ENCODE results near the gene PHF23.
A peak's percentile ranks its signal among the peaks of the same experiment; 100 is the strongest.

Gene PHF23

DNA sequence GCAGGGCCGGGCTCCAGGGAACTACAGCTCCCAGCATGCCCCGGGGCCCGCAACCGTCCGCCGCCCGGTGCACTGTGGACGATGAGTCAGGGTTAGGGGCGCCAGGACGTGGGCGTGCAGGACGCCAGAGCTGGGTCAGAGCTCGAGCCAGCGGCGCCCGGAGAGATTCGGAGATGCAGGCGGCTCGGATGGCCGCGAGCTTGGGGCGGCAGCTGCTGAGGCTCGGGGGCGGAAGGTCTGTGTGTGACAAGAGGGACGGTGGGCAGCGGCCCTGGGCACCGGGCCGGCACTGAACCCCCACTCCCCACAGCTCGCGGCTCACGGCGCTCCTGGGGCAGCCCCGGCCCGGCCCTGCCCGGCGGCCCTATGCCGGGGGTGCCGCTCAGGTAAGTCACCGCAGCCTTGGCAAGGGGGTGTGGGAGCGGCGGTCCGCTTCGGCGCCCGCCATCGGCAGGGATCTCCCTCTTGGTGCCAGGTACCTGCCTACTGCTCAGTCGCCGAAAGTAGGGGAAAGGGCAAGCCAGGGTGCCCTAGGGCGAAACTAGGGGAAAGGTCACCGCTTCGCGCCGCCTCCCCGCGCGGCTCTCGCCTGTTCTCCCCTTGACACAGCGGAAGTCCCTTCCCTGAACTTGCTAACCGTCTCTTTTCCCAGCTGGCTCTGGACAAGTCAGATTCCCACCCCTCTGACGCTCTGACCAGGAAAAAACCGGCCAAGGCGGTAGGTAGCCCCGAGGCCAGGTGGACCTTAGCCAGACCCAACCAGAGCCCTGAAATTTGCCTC, 19.3 kb downstream of the PHF23 start, which contains the start of the genes ACADVL and DLG4:
Gene ACADVL, plus strand, starts transcription at position 127 of the 781 bp plus-strand sequence. Its CDS starts 47 bp downstream, at position 174.
Gene DLG4, minus strand, starts transcription at position 25 of the 781 bp plus-strand sequence.
- peak; percentile 94 for DNase-seq (ENCODE audit: low read depth)

DNA sequence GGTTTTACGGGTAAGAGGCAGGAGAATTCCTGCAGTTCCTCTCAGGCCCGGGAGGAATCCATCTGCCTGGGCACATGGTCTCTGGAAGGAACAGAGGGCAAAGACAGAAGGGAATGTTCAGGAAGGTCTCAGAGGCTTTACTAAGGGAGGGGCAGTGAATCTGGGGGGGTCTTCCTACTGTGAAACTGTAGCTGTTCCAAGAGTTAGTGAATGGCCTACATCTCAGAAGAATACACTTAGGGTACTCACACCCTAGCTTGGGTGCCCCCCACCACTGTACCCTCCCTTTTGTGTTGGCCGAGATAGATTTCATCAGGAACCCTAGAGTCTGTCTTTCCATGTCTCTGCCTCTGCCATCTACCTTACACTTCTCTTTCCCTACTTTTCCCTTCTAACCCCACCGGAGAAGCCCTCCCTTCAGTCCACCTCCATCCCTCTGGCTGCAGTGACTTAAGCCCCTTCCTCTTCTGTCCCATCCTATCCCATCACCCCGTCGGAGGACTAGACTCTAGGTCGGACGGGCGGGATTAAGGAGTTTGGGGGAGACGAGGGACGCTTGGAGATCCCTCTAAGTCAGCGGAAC, 19.9 kb downstream of the PHF23 start:
- no peak for DNase-seq (ENCODE audit: low read depth)

DNA sequence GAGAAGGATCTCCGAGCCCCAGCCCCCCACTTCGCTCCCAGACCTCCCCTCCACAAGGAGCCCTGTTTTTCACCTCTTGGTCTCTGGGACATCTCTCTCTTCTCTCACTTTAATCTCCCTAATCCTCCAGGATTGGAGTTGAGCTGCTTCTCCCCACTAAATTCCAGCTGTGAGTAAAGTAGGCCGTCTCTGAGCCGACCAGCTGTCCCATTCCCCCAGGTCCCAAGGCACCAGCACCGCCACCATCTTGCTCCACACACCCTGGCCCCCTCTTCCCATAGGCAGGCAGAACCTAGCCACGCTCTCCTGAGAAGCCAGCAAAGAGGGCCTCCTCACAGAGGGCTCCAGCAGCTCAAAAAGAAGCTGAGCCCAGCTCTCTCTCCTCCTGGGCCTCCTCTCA, 20.5 kb downstream of the PHF23 start:
- DNase-seq (ENCODE audit: low read depth) = no peak

DNA sequence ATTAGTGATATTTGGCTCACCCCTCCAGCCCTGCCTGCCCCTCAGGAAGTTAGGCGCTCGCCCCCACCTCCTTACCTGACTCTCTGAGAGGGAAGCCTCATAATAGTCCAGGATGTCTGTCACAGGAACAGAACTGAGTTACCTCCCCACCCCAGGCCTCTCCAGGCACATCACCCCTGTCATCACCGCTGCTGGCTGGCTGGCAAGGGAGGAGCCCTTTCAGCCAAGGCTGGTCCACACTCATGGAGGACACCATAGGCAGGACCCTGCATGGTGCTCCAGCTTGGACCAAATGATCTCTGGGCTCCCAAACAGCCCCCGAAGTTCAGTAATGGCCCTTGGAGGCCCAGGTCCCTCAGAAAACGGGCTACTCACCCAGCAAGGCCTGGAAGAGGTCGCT, 21.1 kb downstream of the PHF23 start:
- peak; percentile 20 for DNase-seq (ENCODE audit: low read depth)

DNA sequence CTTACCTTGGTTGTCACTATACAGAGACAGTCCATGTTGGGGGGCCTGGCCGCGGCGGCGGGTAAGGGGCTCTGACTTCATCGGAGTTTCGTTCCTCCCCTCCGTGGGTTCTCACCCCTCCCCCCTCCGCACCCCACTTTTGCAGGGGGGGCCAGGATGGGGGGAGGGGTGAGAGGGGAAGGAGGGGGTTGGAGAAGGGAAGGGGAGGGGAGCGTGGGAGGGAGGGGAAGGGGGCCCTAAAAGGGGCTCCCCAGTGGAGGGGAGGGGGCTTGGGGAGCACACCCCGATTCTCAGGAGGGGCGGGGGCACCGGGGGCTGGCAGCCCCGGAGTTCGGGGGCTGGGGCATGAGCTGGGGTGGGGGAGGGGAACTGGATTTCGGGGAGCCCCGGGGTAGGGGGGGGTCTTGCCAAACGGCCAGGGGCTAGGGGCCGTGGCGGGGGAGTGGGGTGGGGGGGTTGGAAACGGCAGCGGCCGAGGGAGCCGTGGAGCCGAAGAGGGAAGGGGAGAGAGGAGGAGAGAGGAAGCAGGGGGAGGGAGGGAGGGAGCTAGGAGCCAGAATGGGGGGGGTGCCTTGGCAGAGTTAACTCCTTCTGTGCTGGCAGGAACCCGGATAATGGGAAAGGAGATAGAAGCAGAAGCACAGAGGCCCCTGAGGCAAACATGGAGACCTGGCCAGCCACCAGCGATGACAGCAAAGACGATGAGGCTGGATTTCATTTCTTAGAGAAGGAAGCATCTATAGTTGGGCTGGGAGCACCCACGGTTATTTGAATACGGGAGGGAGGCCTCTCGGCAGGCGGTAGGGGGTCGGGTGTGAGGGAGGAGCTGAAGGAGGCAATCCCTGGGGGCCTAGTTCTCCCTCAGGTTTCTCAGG, 21.9 kb downstream of the PHF23 start:
- DNase-seq (ENCODE audit: low read depth) = peak; percentile 82

DNA sequence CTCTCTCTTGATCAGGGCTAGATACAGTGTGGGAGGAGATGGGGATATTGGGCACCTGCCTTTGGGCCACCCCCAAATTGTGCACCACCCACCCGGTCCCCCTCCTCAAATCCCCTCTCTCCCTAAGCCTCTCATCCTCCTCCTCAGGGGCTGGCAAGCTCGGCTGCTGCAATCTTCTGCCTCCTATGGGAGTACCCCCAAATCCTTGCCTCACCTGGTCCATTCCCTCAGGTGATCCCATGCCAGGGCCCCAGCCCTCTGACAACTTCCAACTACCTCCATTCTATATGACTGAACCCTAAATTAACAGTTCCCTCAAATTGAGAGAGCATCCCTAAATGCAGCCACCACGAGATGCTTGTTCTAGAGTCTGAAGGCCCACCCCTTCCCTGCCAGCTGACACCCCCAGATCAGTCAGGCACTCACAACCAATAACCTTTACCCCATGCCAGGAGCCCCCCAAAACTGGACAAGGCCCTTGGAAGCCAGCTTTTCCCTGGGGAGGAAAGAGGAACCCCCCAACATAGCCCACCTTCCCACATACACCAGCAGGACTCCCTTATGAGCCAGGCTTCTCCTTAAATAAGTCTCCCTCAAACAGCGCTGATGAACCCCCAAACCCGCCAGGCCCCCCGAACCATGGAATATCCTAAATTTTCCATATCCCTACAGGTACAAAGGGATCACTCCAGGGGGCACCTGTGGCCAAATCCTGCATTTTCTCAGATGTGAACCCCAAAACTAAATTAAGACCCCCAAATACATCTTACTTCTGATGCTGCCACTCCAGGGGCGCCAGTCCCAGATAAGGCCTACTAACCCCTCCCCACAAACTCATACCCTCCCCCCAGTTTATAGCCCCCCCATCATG, 22.8 kb downstream of the PHF23 start:
- DNase-seq (ENCODE audit: low read depth) = peak; percentile 16

DNA sequence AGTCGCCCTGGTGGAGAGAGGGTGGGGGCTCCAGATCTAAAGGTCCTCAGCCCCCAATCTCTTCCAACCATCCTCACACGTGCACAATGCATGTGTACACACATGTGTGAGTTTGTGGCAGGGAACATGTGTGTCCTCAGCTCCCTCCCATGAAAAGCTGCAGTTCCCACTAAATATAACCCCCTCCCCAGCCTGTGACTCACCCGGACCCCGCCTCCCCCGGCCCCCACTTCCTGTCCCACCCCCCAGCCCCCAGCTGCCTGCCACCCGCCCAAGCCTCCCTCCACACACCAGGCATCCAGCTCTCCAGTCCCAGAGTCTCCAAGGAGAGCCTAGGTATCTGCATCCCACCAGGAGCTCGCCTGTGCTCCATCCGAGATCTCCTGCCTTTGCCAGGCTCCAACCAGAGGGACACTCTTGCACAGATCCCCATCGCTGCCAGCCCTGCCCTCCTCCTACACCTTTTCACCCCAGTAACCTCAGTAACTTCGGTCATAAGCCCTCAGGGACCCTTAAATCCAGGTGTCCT, 23.5 kb downstream of the PHF23 start:
- DNase-seq (ENCODE audit: low read depth) = peak; percentile 46

DNA sequence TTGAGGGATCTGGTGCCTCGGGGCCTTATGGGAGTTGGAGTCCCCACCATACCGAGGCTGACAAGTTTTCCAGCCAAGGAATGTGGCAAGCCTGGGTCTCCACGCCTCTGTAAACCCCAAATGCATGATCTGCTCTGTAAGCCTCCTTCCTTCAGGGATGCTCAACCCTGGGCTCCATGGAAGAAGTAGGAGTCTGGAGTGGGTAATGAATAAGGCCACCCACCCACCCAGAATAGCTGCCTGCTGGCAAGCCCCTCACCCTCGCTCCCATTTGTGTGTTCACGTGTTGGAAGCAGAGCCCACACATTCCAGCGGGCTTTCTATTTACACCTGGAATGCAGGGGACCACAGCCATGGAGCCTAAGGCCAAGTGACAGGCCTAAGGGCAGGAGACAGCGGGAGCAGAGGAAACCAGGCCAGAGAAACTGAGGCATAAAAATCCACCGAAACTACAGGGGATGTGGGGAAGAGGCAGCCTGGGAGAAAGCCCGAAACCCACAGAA, 24.1 kb downstream of the PHF23 start:
- DNase-seq (ENCODE audit: low read depth) = no peak

DNA sequence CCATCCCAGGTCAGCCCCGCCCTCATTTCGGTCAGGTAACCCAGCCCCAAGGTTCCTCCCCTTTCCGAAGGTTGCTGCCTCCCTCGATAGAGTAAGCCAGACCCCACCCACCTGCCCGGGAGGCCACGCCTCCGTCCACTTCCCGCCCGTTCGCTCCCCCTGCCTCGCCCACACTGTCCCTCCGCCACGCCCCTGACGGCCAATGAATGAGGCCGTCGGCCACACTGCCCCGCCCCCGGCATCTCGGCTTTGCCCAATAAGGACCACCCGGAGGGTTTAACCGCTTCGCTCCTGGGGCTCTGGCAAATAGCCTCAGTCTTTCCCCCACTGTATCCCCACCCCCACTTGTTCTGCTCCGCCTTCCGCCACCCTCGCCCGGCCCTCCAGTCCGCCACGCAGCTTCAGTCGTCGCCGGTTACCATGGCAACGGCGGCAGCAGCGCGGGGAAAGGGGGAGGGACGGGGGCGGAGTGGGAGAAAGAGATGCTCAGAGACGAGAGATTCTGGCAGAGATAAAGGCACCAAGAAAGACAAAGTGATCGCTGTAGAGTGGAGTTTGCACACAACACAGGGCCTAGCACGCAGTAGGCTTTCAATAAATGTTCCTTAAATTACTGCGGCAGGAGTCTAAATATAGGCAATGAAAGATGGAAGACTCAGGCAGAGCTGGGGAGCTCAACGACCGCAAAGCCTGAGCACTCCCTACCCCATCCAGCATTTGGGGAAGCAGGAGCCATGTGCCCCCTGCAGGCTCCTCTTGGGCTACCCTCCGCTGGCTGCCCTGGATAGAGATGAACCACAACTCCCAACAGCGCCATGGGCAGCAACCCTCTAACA, 24.7 kb downstream of the PHF23 start:
- peak; percentile 98 for DNase-seq (ENCODE audit: low read depth)

DNA sequence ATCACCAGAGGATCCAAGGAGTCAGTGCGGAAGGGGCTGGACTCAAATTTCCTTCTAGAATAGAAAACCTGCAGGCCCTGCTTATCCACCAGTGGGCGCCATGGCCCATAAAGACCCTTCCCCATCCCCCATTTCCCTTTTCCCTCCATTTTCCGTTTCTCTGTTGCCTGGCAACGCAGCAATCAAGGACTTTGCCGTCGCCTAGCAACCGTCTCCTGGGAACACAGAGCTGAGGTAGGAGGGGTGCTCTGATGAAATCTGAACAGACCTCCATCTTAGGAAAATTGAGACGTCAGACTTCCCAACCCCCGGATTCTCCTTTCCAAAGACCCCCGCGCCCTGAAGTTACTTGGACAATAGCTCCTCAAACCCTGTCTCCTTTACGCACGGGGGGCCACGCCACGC, 25.4 kb downstream of the PHF23 start:
- peak; percentile 81 for DNase-seq (ENCODE audit: low read depth)

DNA sequence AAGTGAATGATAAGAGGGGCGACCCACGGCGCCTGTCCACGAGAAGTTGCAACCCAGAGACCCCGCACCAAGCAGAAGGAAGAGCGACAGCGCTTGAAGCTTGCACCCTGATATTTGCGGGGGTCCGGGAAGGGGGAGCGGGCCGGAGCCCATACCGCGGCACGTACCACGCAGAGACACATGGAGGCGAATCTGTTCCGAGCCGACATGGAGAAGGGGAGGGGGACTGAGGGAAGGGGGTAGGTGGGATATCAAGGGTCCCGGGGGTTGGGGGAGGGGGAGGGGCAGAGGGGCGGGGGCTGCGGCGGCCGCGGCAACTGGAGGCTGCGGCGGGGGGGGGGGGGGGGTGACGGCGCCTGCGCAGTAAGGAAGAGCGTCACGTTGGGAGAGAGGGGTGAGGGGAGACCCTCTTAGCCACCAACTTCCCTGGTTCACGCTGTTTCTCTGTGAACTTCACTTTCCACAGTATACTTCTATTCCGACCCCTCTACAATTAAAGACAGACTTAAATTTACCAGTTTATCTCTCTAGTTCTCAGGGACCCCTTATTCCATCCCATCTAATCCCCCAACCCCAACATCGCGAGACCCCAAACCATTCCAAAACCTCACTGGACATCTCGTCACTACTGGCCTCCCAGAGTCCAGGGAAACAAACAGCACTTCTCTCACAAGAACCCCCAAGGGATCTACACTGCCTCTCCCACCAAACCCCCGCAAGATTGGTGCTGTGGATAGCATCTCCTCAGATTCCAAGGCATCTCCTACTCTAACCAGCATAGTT, 27.6 kb downstream of the PHF23 start:
- no peak for DNase-seq (ENCODE audit: low read depth)

DNA sequence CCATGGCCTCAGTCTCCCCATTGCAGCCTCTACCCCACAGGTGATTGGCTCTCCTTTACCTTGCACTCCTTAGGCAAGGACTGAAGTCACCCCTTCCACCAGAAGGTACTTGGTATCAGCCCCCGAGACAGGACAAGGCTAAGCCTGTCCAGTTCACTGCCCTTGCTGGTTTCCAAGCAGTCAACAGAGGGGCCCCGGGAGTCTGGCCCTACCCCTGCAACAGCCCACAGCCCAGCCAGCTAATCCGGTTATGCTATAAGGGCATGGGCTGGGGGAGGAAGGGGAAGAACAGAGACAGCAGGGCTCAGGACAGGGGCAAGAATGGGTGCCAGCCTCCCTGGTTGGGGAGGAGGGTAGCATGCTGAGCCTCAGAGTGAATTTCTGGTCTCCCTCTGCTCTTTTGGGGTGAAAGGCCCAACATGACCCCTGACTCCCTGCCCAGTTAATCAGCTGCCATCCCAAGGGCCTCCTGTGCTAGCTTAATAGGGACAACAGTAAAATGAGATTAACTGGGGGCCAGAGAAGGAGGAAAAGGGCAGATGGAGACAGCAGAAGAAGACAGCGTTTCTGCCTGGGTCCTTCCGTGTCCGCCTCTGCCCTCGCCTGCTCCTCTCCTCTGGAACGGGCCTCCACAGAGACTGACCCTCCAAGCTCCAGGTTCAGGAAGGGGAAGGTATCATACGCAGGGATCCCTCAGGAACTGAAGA, 30.4 kb downstream of the PHF23 start:
- DNase-seq (ENCODE audit: low read depth) = no peak

DNA sequence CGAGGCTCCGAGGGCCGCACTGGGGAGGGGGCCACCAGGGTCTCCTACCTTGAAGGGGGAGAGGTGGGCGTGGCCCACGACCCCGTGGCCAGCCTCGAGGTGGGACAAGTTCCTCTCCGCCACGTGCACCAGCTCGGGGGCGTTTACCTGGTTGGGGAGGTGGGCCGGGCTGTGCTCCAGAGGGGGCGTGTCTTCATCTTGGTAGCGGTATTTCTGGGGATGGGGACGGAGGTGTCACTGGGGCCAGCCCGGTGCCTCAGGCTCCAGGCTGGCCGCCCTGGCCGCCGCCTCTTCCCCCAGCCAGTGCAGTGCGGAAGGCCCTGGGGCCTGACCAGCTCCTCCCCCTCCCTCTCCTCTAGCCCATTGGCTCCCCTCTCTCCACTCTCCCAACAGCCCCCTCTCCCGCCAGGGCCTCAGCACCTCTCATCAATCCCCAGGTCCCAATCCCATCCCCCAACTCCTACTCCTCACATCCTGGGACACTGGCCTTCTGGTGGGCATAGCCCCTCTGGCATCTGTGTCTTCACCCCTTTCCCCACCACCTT, 31.2 kb downstream of the PHF23 start:
- DNase-seq (ENCODE audit: low read depth) = no peak

DNA sequence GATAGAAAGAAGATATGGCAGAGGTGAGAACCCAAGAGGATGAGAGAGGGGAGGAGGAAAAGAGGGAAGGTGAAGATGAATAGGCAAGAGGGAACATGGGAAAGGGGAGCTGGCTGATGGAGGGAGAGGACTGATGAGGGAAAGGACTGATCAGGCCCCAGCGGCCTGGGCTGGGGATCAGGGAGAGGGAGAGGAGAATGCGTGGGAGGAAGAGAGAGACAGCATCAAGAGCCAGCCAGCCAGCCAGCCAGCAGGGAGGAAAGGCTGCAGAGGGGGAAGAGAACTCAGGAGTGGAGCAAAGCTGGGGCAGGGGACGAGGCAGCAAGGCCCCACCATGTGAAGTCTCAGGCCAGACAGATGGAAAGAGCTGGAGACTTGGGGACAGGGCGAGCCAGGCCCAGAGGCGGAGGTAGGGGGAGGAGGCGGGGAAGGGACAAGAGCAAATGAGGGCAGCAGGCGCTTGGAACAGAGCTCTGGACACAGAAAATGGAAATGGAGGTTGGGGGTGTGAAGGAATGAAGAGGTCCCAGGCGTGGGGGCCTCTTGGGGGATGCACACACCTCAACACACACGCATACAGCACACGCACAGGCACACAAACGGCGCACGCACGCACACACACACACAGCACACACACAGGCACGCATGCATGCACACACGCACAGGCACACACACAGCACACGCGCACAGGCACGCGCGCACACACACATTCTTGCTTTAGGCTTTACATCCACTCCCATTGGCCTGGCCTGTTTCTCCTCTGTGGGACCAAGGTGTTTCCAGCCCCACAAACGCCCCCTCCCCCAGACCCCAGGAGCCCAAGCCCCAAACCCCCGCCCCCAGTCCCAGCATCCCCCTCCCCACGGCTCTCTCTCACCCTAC, 31.9 kb downstream of the PHF23 start:
- no peak for DNase-seq (ENCODE audit: low read depth)

DNA sequence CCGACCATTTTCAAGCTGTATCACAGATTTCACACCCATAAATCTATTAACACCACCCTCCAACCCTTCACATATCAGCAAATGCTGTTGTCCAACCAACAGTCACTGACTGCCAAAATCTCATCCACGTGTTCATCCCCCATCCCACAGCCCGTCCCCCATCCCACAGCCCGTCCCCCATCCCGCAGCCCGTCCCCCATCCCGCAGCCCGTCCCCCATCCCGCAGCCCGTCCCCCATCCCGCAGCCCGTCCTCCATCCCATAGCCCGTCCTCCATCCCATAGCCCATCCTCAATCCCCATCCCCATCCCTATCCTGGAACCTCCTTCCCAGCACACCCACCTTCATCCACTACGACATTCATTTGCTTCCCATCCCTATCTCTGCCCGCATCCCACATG, 33.7 kb downstream of the PHF23 start:
- no peak for DNase-seq (ENCODE audit: low read depth)

DNA sequence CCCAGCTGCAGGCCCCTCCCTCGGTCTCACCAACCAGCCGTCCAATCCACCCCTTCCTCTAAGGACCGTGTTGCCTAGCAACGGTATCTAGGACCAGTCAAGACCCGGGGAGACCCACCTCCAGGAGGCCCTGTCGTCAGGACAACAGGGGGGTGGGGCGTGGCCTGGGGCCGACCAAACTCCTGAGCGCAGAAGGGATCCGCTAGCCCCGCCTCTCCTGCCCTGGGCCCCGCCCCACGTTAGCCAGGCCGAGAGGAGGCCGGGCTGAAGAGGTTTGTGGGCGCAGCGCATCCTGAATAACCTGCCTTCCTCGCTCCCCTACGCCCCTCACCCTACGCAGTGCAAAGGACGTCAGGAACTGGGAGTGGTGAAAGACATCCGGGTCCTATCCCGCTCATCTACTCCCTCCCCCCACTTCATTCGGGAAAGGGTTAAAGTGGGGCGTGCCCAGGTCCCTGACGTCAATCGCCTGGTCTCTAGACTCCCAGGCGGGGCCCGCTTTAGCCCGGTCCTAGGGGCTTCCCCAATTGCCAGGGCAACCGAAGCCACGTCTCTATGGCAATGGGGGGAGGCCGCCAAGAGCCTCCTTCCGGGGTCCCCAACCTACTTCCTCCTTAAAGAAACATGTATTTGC, 34.3 kb downstream of the PHF23 start:
- peak; percentile 71 for DNase-seq (ENCODE audit: low read depth)

DNA sequence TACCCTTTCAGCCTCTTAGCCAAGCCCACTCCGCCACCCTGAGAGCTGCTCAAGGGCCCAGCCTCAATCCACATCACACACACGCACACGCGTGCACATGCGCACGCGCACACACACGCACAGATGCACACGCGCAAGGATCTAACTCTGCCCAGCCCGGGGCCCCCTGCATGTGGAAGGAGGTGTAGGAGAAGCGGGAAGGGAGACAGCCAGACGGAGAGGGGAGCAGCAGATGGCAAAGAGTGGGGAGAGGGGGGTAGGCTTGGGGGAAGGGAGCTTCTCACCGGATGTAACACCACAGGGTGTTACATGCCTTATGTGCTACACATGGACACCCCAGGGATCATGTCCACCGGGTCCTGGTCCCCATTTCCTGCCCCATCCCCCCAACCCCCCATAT, 34.9 kb downstream of the PHF23 start:
- DNase-seq (ENCODE audit: low read depth) = no peak

Data from ELR (cell line).